Mesangial cell (primary cell): ENCODE results near the gene CFL2. TPM values are rescaled to one million over a fixed set of nuclear protein-coding genes. Genes with fewer than 3 reads are reported as not detected.

ENCODE experiments used
- total RNA-seq: library from RNA; depleted of rRNA; stranded (reverse); fragments of >200 nt; gene quantifications from 2 replicates; pipeline ENCODE4 v1.2.3, GENCODE V29; 2015

CFL2 gene
- total RNA-seq: 25.9 and 52.5 TPM in 2 replicates

DNA sequence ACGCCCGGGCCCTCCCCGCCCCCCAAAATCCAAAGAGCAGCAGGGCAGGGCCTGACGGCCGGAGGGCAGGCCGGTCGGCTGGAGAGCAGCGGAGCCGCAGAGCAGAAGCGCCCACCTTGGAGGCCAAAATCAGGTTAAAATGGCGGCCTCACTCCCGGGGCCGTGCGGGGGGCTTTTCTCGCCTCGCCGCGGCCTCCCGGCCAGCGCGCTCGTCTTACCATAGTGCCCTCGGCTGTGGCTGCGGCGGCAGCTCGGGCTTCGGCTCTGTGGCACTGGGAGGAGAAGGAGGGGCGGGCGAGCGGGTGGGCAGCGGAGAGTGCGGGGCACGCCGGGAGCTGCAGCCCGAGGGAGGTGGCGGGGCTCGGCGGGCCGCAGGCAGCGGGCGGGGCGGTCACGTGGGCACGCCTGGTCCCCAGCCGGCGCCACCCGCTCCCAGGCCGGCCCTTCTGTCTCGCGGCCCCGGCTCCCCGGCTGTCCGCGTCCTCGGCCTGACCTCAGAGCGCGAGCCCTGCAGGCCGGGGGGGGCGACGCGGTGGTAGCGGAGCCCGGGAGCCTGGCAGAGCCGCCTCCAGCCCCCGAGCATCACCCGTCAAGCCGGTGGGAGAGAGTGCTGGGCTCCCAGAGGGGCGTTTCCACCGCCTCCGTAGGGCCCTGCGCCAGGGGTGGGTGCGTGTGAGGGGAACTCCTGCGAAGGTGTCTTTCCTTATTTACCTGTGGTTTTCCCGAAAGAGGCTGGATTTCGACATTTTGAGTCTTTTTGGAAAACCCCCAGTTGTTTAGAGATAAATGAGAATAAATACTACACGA is at the start of gene CFL2:
Gene CFL2, minus strand, starts transcription at position 274 of the 807 bp plus-strand sequence. Its CDS starts 53 bp downstream, at position 221.

Other genes starting within 250 kb of the CFL2 start
- 17.6 and 29.8 TPM in 2 replicates for gene EAPP, start 174.9 kb downstream of the CFL2 start, total RNA-seq
- gene SNX6, start 84.4 kb downstream of the CFL2 start, total RNA-seq: 106 and 129 TPM in 2 replicates
- 22.4 and 26.1 TPM in 2 replicates for gene BAZ1A, start 160.8 kb upstream of the CFL2 start, total RNA-seq